BLaER1 (cell line): ENCODE data around the gene HEBP2.

Experiments
- H3K27ac ChIP-seq: shearing (Covaris generic); formaldehyde crosslinking; 2 replicates; pipeline ENCODE4 v1.8.1; 2022
- H3K27me3 ChIP-seq: shearing (Covaris generic); formaldehyde crosslinking; 2 replicates; pipeline ENCODE4 v1.8.1; 2022
- H3K36me3 ChIP-seq: shearing (Covaris generic); formaldehyde crosslinking; 2 replicates; pipeline ENCODE4 v1.8.1; 2022
- H3K4me1 ChIP-seq: shearing (Covaris generic); formaldehyde crosslinking; 2 replicates; pipeline ENCODE4 v1.8.1; 2022
- H3K4me2 ChIP-seq: shearing (Covaris generic); formaldehyde crosslinking; 2 replicates; pipeline ENCODE4 v1.8.1; 2022
- H3K4me3 ChIP-seq: shearing (Covaris generic); formaldehyde crosslinking; 2 replicates; pipeline ENCODE4 v1.8.1; 2022
- H3K9ac ChIP-seq: shearing (Covaris generic); formaldehyde crosslinking; 2 replicates; pipeline ENCODE4 v1.8.1; 2022
- H3K9me3 ChIP-seq: shearing (Covaris generic); formaldehyde crosslinking; 2 replicates; pipeline ENCODE4 v1.8.1; 2022
- H4K20me1 ChIP-seq: shearing (Covaris generic); formaldehyde crosslinking; 2 replicates; pipeline ENCODE4 v1.8.1; 2022
- Cebpa-rat ChIP-seq: shearing (Covaris generic); IDR thresholded peaks from 2 replicates; pipeline ENCODE4 v1.8.1; 2022

Gene HEBP2

GRCh38 chr6:138410048-138410735 lies 6.2 kb downstream of the HEBP2 start:
- Histone ChIP-seq H3K4me1 (peaks cover 4% of the 10 kb centered on the region; the same call in 1 of the 2 replicates), H3K4me3 (no peak overlapping the region), H3K36me3 (peaks cover 94% of the 10 kb centered on the region), H3K4me2 (no peak overlapping the region), H3K9ac (no peak overlapping the region), H3K9me3 (no peaks in the 10 kb centered on the region), H3K27me3 (no peaks in the 10 kb centered on the region), H3K27ac (no peak overlapping the region), H4K20me1 (peaks cover 10% of the 10 kb centered on the region; the same call in 1 of the 2 replicates)
- TF ChIP-seq Cebpa-rat = peak; percentile 50; the same call in 1 of the 2 replicates

- H3K36me3 ChIP-seq = peaks cover 100% of the 10 kb centered on the region
- no peak overlapping the region for H3K27ac ChIP-seq
- H3K4me2 ChIP-seq = no peak overlapping the region
- H3K4me3 ChIP-seq = no peak overlapping the region
- H3K9me3 ChIP-seq = no peaks in the 10 kb centered on the region
- no peak for TF ChIP-seq Cebpa-rat
- no peak overlapping the region for H3K9ac ChIP-seq
- H4K20me1 ChIP-seq = peaks cover 10% of the 10 kb centered on the region; the same call in 1 of the 2 replicates
- no peaks in the 10 kb centered on the region for H3K4me1 ChIP-seq
- H3K27me3 ChIP-seq = no peaks in the 10 kb centered on the region
Measured at GRCh38 chr6:138410972-138411880, 7.2 kb downstream of the HEBP2 start.

- H3K4me3 ChIP-seq = no peak overlapping the region
- H3K4me2 ChIP-seq = no peak overlapping the region
- no peaks in the 10 kb centered on the region for H3K4me1 ChIP-seq
- no peak overlapping the region for H3K9ac ChIP-seq
- 0 out of 2 replicates have a peak, but pooled peaks cover 4% of the 10 kb centered on the region for H4K20me1 ChIP-seq
- H3K27me3 ChIP-seq = no peaks in the 10 kb centered on the region
- no peak for TF ChIP-seq Cebpa-rat
- H3K9me3 ChIP-seq = peaks cover 7% of the 10 kb centered on the region; the same call in 1 of the 2 replicates
- no peak overlapping the region for H3K27ac ChIP-seq
- peaks cover 99% of the 10 kb centered on the region for H3K36me3 ChIP-seq
Measured at GRCh38 chr6:138415125-138415524, 11.1 kb downstream of the HEBP2 start.

GRCh38 chr6:138416206-138416605 lies 12.2 kb downstream of the HEBP2 start:
- Histone ChIP-seq H3K27ac (no peak overlapping the region), H3K36me3 (peaks cover 97% of the 10 kb centered on the region), H3K9me3 (peaks cover 7% of the 10 kb centered on the region; the same call in 1 of the 2 replicates), H4K20me1 (0 out of 2 replicates have a peak, but pooled peaks cover 4% of the 10 kb centered on the region), H3K9ac (no peak overlapping the region), H3K4me2 (no peak overlapping the region), H3K4me1 (no peaks in the 10 kb centered on the region), H3K4me3 (no peak overlapping the region), H3K27me3 (no peaks in the 10 kb centered on the region)
- TF ChIP-seq Cebpa-rat = no peak

- Histone ChIP-seq H3K4me1 (no peaks in the 10 kb centered on the region), H4K20me1 (no peaks in the 10 kb centered on the region), H3K9me3 (peaks cover 7% of the 10 kb centered on the region; the same call in 1 of the 2 replicates), H3K4me2 (no peak overlapping the region), H3K36me3 (peaks cover 89% of the 10 kb centered on the region), H3K4me3 (no peak overlapping the region), H3K27me3 (no peaks in the 10 kb centered on the region), H3K9ac (no peak overlapping the region), H3K27ac (no peak overlapping the region)
- no peak for TF ChIP-seq Cebpa-rat
Measured at GRCh38 chr6:138417493-138418117, 13.6 kb downstream of the HEBP2 start.

- Histone ChIP-seq H3K4me3 (no peak overlapping the region), H3K9ac (no peak overlapping the region), H3K27ac (no peak overlapping the region), H3K36me3 (peaks cover 84% of the 10 kb centered on the region), H3K27me3 (no peaks in the 10 kb centered on the region), H3K9me3 (peaks cover 7% of the 10 kb centered on the region; the same call in 1 of the 2 replicates), H4K20me1 (no peaks in the 10 kb centered on the region), H3K4me2 (no peak overlapping the region), H3K4me1 (no peaks in the 10 kb centered on the region)
- TF ChIP-seq Cebpa-rat = no peak
Measured at GRCh38 chr6:138418118-138418742, 14.2 kb downstream of the HEBP2 start.

GRCh38 chr6:138419766-138420165 lies 15.7 kb downstream of the HEBP2 start:
- TF ChIP-seq Cebpa-rat = no peak
- H3K36me3 ChIP-seq = peaks cover 84% of the 10 kb centered on the region
- no peak overlapping the region for H3K27ac ChIP-seq
- H3K4me1 ChIP-seq = no peaks in the 10 kb centered on the region
- H4K20me1 ChIP-seq = no peaks in the 10 kb centered on the region
- no peak overlapping the region for H3K9ac ChIP-seq
- H3K27me3 ChIP-seq = no peaks in the 10 kb centered on the region
- H3K4me2 ChIP-seq = no peak overlapping the region
- peaks cover 7% of the 10 kb centered on the region; the same call in 1 of the 2 replicates for H3K9me3 ChIP-seq
- H3K4me3 ChIP-seq = no peak overlapping the region

GRCh38 chr6:138420356-138420755 lies 16.3 kb downstream of the HEBP2 start:
- Histone ChIP-seq H3K4me1 (no peaks in the 10 kb centered on the region), H3K27me3 (no peaks in the 10 kb centered on the region), H3K36me3 (peaks cover 84% of the 10 kb centered on the region), H3K27ac (no peak overlapping the region), H4K20me1 (no peaks in the 10 kb centered on the region), H3K4me2 (no peak overlapping the region), H3K4me3 (no peak overlapping the region), H3K9me3 (peaks cover 7% of the 10 kb centered on the region; the same call in 1 of the 2 replicates), H3K9ac (no peak overlapping the region)
- TF ChIP-seq Cebpa-rat = no peak

GRCh38 chr6:138421089-138421488 lies 17.1 kb downstream of the HEBP2 start:
- H3K4me1 ChIP-seq = no peaks in the 10 kb centered on the region
- TF ChIP-seq Cebpa-rat = no peak
- H3K27ac ChIP-seq = no peak overlapping the region
- H3K9ac ChIP-seq = no peak overlapping the region
- H4K20me1 ChIP-seq = no peaks in the 10 kb centered on the region
- no peak overlapping the region for H3K4me2 ChIP-seq
- peaks cover 80% of the 10 kb centered on the region for H3K36me3 ChIP-seq
- H3K9me3 ChIP-seq = peaks cover 7% of the 10 kb centered on the region; the same call in 1 of the 2 replicates
- H3K4me3 ChIP-seq = no peak overlapping the region
- no peaks in the 10 kb centered on the region for H3K27me3 ChIP-seq
